A673 (cell line): ENCODE data around the gene CHRM4.

Experiments
- CTCF ChIP-seq: fragments of 300-800, 200-600 bp; sonication (generic); conservative IDR thresholded peaks from 2 replicates; pipeline ENCODE4 v1.5.1; 2017; ENCODE audit warnings: low read depth, mild to moderate bottlenecking, antibody characterized with exemption, low read length, moderate library complexity, mixed read lengths
- EZH2 ChIP-seq: fragments of 200-600 bp; sonication (generic); IDR thresholded peaks from 2 replicates; pipeline ENCODE4 v1.6.1; 2017; ENCODE audit warnings: borderline replicate concordance, low read depth, mild to moderate bottlenecking, mixed read lengths, antibody characterized with exemption, low read length; ENCODE audit not compliant: poor library complexity, severe bottlenecking

GRCh38 chr11:46407635-46408034, 16.1 kb upstream of the CHRM4 start:
- no peak for TF ChIP-seq CTCF
- TF ChIP-seq EZH2 = no peak
